ENCODE results near the gene TMEM69.

Gene TMEM69

GRCh38 chr1:45687754-45688740 lies at the start of gene TMEM69:
Gene TMEM69 (plus strand): TSS chr1:45688181. CDS start chr1:45691069, 2,888 bp downstream.
- H3K27me3 ChIP-seq (ENCODE audit: insufficient read depth, low read length) = no peaks in the 10 kb centered on the region

DNA sequence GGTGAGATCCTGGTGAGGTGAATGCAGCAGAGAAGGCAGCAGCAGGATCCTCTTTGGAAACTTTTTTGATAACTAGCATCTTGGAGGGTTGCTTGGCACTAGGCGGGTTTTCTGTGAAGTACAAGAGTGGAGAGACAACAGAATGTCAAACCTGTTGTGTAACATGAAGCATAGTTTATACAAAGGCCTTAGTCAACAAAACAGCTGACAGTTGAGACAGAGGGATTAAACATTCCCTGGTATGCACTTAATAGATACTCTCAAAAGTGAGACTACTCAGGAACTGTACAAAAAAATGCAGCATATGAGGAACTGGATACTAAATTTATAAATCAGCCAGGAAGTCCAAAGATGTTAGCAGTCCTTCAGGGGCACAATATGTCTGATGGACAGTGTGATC lies 47.7 kb upstream of the TMEM69 start:
- Histone ChIP-seq H3K9me3 (ENCODE audit: low read length) (no peaks in the 10 kb centered on the region), H3K27me3 (ENCODE audit: insufficient read depth, low read length) (no peaks in the 10 kb centered on the region), H3K36me3 (ENCODE audit: insufficient read depth, low read length) (peaks cover 83% of the 10 kb centered on the region), H3K4me1 (ENCODE audit: insufficient read depth, low read length) (no peaks in the 10 kb centered on the region), H2AFZ (ENCODE audit: low read depth, low read length) (no peak overlapping the region), H3K4me3 (ENCODE audit: low read length) (no peak overlapping the region)

More at GRCh38 chr1:45687754-45688740, at the start of gene TMEM69:
- peaks cover 12% of the 10 kb centered on the region for H3K4me1 ChIP-seq (ENCODE audit: insufficient read depth, low read length)
- H3K9me3 ChIP-seq (ENCODE audit: low read length) = no peaks in the 10 kb centered on the region
- peak within 1 kb of the TSS; percentile 92 for H3K4me3 ChIP-seq (ENCODE audit: low read length)
- H3K36me3 ChIP-seq (ENCODE audit: insufficient read depth, low read length) = peaks cover 18% of the 10 kb centered on the region
- H2AFZ ChIP-seq (ENCODE audit: low read depth, low read length) = peak within 1 kb of the TSS; percentile 56

GRCh38 chr1:45643321-45643720 lies 44.7 kb upstream of the TMEM69 start:
- Histone ChIP-seq H3K36me3 (ENCODE audit: insufficient read depth, low read length) (peaks cover 73% of the 10 kb centered on the region), H2AFZ (ENCODE audit: low read depth, low read length) (no peak overlapping the region), H3K4me3 (ENCODE audit: low read length) (no peak overlapping the region), H3K9me3 (ENCODE audit: low read length) (no peaks in the 10 kb centered on the region), H3K4me1 (ENCODE audit: insufficient read depth, low read length) (no peaks in the 10 kb centered on the region), H3K27me3 (ENCODE audit: insufficient read depth, low read length) (no peaks in the 10 kb centered on the region)

- Histone ChIP-seq H3K4me1 (ENCODE audit: insufficient read depth, low read length) (no peaks in the 10 kb centered on the region), H3K36me3 (ENCODE audit: insufficient read depth, low read length) (peaks cover 71% of the 10 kb centered on the region), H3K4me3 (ENCODE audit: low read length) (no peak overlapping the region), H3K27me3 (ENCODE audit: insufficient read depth, low read length) (no peaks in the 10 kb centered on the region), H2AFZ (ENCODE audit: low read depth, low read length) (no peak overlapping the region), H3K9me3 (ENCODE audit: low read length) (no peaks in the 10 kb centered on the region)
Measured at GRCh38 chr1:45643978-45644377, 44.0 kb upstream of the TMEM69 start.

- no peaks in the 10 kb centered on the region for H3K27me3 ChIP-seq (ENCODE audit: insufficient read depth, low read length)
- no peak overlapping the region for H2AFZ ChIP-seq (ENCODE audit: low read depth, low read length)
- H3K36me3 ChIP-seq (ENCODE audit: insufficient read depth, low read length) = peaks cover 74% of the 10 kb centered on the region
- no peaks in the 10 kb centered on the region for H3K4me1 ChIP-seq (ENCODE audit: insufficient read depth, low read length)
- H3K4me3 ChIP-seq (ENCODE audit: low read length) = no peak overlapping the region
- no peaks in the 10 kb centered on the region for H3K9me3 ChIP-seq (ENCODE audit: low read length)
Measured at GRCh38 chr1:45644661-45645060, 43.3 kb upstream of the TMEM69 start.

GRCh38 chr1:45647248-45648021 lies 40.5 kb upstream of the TMEM69 start:
- H3K27me3 ChIP-seq (ENCODE audit: insufficient read depth, low read length) = no peaks in the 10 kb centered on the region
- peaks cover 71% of the 10 kb centered on the region for H3K36me3 ChIP-seq (ENCODE audit: insufficient read depth, low read length)
- H3K4me3 ChIP-seq (ENCODE audit: low read length) = no peak overlapping the region
- H3K4me1 ChIP-seq (ENCODE audit: insufficient read depth, low read length) = no peaks in the 10 kb centered on the region
- H2AFZ ChIP-seq (ENCODE audit: low read depth, low read length) = no peak overlapping the region
- H3K9me3 ChIP-seq (ENCODE audit: low read length) = no peaks in the 10 kb centered on the region

- H3K4me1 ChIP-seq (ENCODE audit: insufficient read depth, low read length) = no peaks in the 10 kb centered on the region
- no peak overlapping the region for H2AFZ ChIP-seq (ENCODE audit: low read depth, low read length)
- no peak overlapping the region for H3K4me3 ChIP-seq (ENCODE audit: low read length)
- no peaks in the 10 kb centered on the region for H3K27me3 ChIP-seq (ENCODE audit: insufficient read depth, low read length)
- no peaks in the 10 kb centered on the region for H3K9me3 ChIP-seq (ENCODE audit: low read length)
- peaks cover 91% of the 10 kb centered on the region for H3K36me3 ChIP-seq (ENCODE audit: insufficient read depth, low read length)
Measured at GRCh38 chr1:45654540-45655280, 33.3 kb upstream of the TMEM69 start.

DNA sequence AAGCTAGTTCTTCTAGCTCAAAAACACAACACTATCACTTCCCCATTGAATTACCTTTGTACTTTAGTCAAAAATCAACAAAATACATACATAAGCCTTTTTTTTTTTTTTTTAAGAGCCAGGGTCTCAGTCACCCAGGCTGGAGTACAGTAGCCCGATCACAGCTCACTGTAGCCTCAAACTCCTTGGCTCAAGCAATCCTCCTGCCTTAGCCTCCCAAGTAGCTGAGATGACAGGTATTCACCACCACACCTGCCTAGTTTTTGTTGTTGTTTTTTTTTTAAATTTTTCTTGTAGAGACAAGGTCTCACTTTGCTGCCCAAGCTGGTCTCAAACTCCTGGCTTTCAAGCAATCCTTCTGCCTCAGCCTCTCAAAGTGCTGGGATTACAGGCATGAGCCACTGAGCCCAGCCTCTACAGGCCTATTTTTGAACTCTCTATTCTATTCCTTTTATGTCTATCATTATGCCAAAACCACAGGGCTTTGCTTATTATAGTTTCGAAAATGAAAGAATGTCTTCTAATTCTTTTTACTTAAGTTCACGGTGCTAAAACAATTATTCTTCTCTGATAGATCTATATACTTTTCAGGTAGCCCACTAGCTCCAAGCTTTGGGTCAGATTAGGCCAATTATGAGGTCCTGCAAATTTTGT lies 31.3 kb upstream of the TMEM69 start:
- Histone ChIP-seq H3K9me3 (ENCODE audit: low read length) (no peaks in the 10 kb centered on the region), H3K27me3 (ENCODE audit: insufficient read depth, low read length) (no peaks in the 10 kb centered on the region), H2AFZ (ENCODE audit: low read depth, low read length) (no peak overlapping the region), H3K36me3 (ENCODE audit: insufficient read depth, low read length) (peaks cover 84% of the 10 kb centered on the region), H3K4me1 (ENCODE audit: insufficient read depth, low read length) (no peaks in the 10 kb centered on the region), H3K4me3 (ENCODE audit: low read length) (no peak overlapping the region)

DNA sequence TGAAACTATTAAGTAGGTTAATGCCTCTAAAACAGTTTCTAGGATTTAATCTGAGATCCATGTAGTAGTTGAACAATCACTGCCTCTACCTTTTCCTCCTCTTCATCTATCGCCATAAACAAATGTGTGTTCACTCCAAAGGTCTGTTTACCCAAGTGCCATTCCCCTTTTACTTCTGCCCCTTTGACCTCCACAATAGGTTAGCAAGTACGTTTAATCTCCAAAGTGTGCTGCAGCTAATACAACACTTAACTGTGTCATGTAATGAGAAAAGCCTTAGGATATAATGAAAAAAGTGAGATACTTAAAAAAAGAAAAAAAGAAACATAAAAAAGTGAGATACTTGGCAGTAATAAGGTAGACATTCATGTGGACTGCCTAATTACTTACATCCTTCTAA lies 29.8 kb upstream of the TMEM69 start:
- Histone ChIP-seq H3K4me1 (ENCODE audit: insufficient read depth, low read length) (no peaks in the 10 kb centered on the region), H2AFZ (ENCODE audit: low read depth, low read length) (no peak overlapping the region), H3K9me3 (ENCODE audit: low read length) (no peaks in the 10 kb centered on the region), H3K36me3 (ENCODE audit: insufficient read depth, low read length) (peaks cover 70% of the 10 kb centered on the region), H3K4me3 (ENCODE audit: low read length) (no peak overlapping the region), H3K27me3 (ENCODE audit: insufficient read depth, low read length) (no peaks in the 10 kb centered on the region)

DNA sequence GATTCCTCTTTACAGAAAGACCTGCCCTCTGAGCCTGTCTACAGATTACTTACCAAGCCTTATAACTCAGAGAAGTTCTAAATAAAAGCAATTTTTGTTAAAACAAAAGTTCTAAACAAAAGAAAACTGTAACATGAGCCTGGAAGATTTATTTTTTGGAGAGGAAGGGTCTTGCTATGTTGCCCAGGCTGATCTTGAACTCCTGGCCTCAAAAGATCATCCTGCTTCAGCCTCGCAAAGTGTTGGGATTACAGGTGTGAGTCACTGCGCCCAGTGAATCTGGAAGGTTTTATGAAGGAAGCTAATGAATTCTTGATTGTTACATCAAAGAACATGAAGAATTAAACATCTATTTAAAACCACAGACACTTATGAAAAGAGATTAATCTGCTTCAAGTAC lies 28.8 kb upstream of the TMEM69 start:
- H2AFZ ChIP-seq (ENCODE audit: low read depth, low read length) = no peak overlapping the region
- no peaks in the 10 kb centered on the region for H3K4me1 ChIP-seq (ENCODE audit: insufficient read depth, low read length)
- H3K4me3 ChIP-seq (ENCODE audit: low read length) = no peak overlapping the region
- no peaks in the 10 kb centered on the region for H3K9me3 ChIP-seq (ENCODE audit: low read length)
- peaks cover 61% of the 10 kb centered on the region for H3K36me3 ChIP-seq (ENCODE audit: insufficient read depth, low read length)
- no peaks in the 10 kb centered on the region for H3K27me3 ChIP-seq (ENCODE audit: insufficient read depth, low read length)

DNA sequence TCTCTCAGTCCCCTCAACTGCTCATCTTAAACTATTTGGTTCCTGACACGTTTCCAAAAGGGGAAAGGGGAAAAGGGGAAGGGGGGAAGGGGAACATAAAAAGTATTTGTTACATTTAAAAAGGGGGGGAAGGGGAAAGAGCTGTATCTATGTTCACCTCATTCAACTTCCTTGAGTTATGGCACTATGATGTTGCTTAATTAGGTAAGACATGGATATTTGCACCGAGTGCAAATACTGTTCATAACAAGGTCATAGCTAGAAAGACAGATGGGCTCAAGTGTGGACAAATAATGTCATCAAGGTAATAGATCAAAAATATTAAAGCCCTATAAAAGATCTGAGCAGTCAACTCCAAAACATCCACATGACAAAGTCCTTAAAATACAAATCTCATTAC lies 27.6 kb upstream of the TMEM69 start:
- no peaks in the 10 kb centered on the region for H3K4me1 ChIP-seq (ENCODE audit: insufficient read depth, low read length)
- H3K36me3 ChIP-seq (ENCODE audit: insufficient read depth, low read length) = peaks cover 51% of the 10 kb centered on the region
- no peak overlapping the region for H2AFZ ChIP-seq (ENCODE audit: low read depth, low read length)
- no peaks in the 10 kb centered on the region for H3K9me3 ChIP-seq (ENCODE audit: low read length)
- no peaks in the 10 kb centered on the region for H3K27me3 ChIP-seq (ENCODE audit: insufficient read depth, low read length)
- H3K4me3 ChIP-seq (ENCODE audit: low read length) = no peak overlapping the region

GRCh38 chr1:45666836-45667235 lies 21.1 kb upstream of the TMEM69 start:
- peaks cover 2% of the 10 kb centered on the region for H3K36me3 ChIP-seq (ENCODE audit: insufficient read depth, low read length)
- no peak overlapping the region for H2AFZ ChIP-seq (ENCODE audit: low read depth, low read length)
- no peak overlapping the region for H3K4me3 ChIP-seq (ENCODE audit: low read length)
- no peaks in the 10 kb centered on the region for H3K9me3 ChIP-seq (ENCODE audit: low read length)
- H3K27me3 ChIP-seq (ENCODE audit: insufficient read depth, low read length) = no peaks in the 10 kb centered on the region
- H3K4me1 ChIP-seq (ENCODE audit: insufficient read depth, low read length) = no peaks in the 10 kb centered on the region
